HepG2 (cell line): ENCODE measurements around the gene CDK2. TPM values are rescaled to one million over a fixed set of nuclear protein-coding genes. Genes with fewer than 3 reads are reported as not detected.

Experiments used
- ATAC-seq: fragments of 200-7000 bp; cut with Tn5 transposase; 3 replicates; pipeline ENCODE4 v1.9.1; 2020; ENCODE audit warnings: mild to moderate bottlenecking, moderate library complexity
- BruUV-seq: library from RNA; stranded (reverse); fragments of 400-500 nt; replicated peaks from 2 replicates; lab custom pipeline; 2021; lab: Mats Ljungman, UMichigan
- CTCF ChIA-PET: fragments of 300-600 bp; formaldehyde crosslinking; extraction: SDS; loops from one replicate; lab custom pipeline; 2021; ENCODE audit warnings: low total read pairs, inconsistent platforms, low intra/inter-chr PET ratio; lab: Yijun Ruan, JAX
- POLR2A ChIA-PET: fragments of 350-600 bp; sonication (Branson Sonifier 250); formaldehyde crosslinking; loops from one replicate; lab custom pipeline; 2020; ENCODE audit warnings: antibody characterized with exemption, inconsistent platforms; lab: Yijun Ruan, JAX
- DNase-seq: peaks from one replicate; pipeline ENCODE4 v3.0.0-alpha.2; 2015; ENCODE audit warnings: low spot score
- FAIRE-seq: peaks from 3 replicates; lab custom pipeline; 2011; peaks lifted over from hg19 to GRCh38; lab: Jason Lieb, UNC
- H2AFZ ChIP-seq: one replicate; pipeline ENCODE4 v1.6.1; 2011; ENCODE audit warnings: low read length, inconsistent platforms
- H3K27ac ChIP-seq: fragments of 300-600 bp; 3 replicates; pipeline ENCODE4 v1.8.0; 2011; ENCODE audit warnings: mixed run types, mild to moderate bottlenecking, mixed read lengths, low read length, inconsistent platforms; ENCODE audit not compliant: insufficient read depth; ENCODE audit errors: extremely low read length
- H3K27me3 ChIP-seq, 2 experiments: fragments of 200-600 bp in 1 of 2; 2 replicates in 1 of 2; 3 replicates in 1 of 2; pipeline versions ENCODE4 v1.6.0 to v1.8.0; 2011; ENCODE audit warnings: low read length in 2 of 2, mild to moderate bottlenecking in 2 of 2, moderate library complexity in 2 of 2, inconsistent platforms in 1 of 2; ENCODE audit not compliant: insufficient read depth in 2 of 2, control insufficient read depth in 1 of 2
- H3K36me3 ChIP-seq, 2 experiments: fragments of 200-600 bp in 1 of 2; replicated peaks in 1 of 2; 2 replicates in 1 of 2; 3 replicates in 1 of 2; pipeline versions ENCODE4 v1.5.1 to v1.8.0; 2011; ENCODE audit warnings: low read length in 2 of 2, inconsistent platforms in 1 of 2; ENCODE audit not compliant: insufficient read depth in 2 of 2, control insufficient read depth in 1 of 2
- H3K4me1 ChIP-seq: 2 replicates; pipeline ENCODE4 v1.5.1; 2012; ENCODE audit warnings: low read length, inconsistent platforms; ENCODE audit not compliant: insufficient read depth
- H3K4me2 ChIP-seq: 2 replicates; pipeline ENCODE4 v1.6.0; 2011; ENCODE audit warnings: low read depth, low read length, inconsistent platforms
- H3K4me3 ChIP-seq, 3 experiments: fragments of 200-600 bp in 1 of 3; sonication (generic), shearing (Covaris generic) in 1 of 3; replicated peaks in 1 of 3; 2 replicates each; pipeline ENCODE4 v1.5.1; 2011 to 2016; ENCODE audit warnings: low read length in 3 of 3, inconsistent platforms in 2 of 3, low read depth in 2 of 3, mild to moderate bottlenecking in 2 of 3, control low read depth in 1 of 3, mixed read lengths in 1 of 3; ENCODE audit not compliant: insufficient read depth in 1 of 3
- H3K79me2 ChIP-seq: one replicate; pipeline ENCODE4 v1.6.1; 2011; ENCODE audit warnings: low read length, inconsistent platforms; ENCODE audit not compliant: insufficient read depth
- H3K9ac ChIP-seq: 2 replicates; pipeline ENCODE4 v1.6.0; 2011; ENCODE audit warnings: mild to moderate bottlenecking, low read depth, low read length, inconsistent platforms; ENCODE audit not compliant: insufficient read depth
- H3K9me3 ChIP-seq: 2 replicates; pipeline ENCODE4 v1.5.1; 2012; ENCODE audit warnings: mild to moderate bottlenecking, low read length
- H4K20me1 ChIP-seq: 2 replicates; pipeline ENCODE4 v1.6.0; 2011; ENCODE audit warnings: inconsistent platforms, mild to moderate bottlenecking, low read length, moderate library complexity; ENCODE audit not compliant: insufficient read depth
- ELF4 ChIP-seq: sonication (generic); formaldehyde crosslinking; IDR thresholded peaks from 2 replicates; pipeline ENCODE4 v1.5.0; 2020; ENCODE audit warnings: missing genetic modification reagents, mild to moderate bottlenecking, moderate library complexity, borderline replicate concordance
- HNF4A ChIP-seq: sonication (generic); formaldehyde crosslinking; IDR thresholded peaks from 2 replicates; pipeline ENCODE4 v1.4.0; 2020; ENCODE audit warnings: missing genetic modification reagents
- MIXL1 ChIP-seq: IDR thresholded peaks from 2 replicates; pipeline ENCODE4 v1.6.1; 2016
- PAXIP1 ChIP-seq: sonication (generic); formaldehyde crosslinking; conservative IDR thresholded peaks from 2 replicates; pipeline ENCODE4 v1.4.0; 2020; ENCODE audit warnings: mild to moderate bottlenecking, missing genetic modification reagents, moderate library complexity
- SNAI1 ChIP-seq: sonication (generic); formaldehyde crosslinking; IDR thresholded peaks from 2 replicates; pipeline ENCODE4 v1.5.0; 2020; ENCODE audit warnings: mild to moderate bottlenecking, missing genetic modification reagents, borderline replicate concordance
- TCF7 ChIP-seq: sonication (generic); IDR thresholded peaks from 2 replicates; pipeline ENCODE4 v1.6.1; 2016; ENCODE audit warnings: antibody characterized with exemption, low read depth
- TCF7L2 ChIP-seq: IDR thresholded peaks from 2 replicates; pipeline ENCODE4 v1.6.1; 2011; ENCODE audit warnings: mild to moderate bottlenecking, low read depth, low read length, moderate library complexity
- XBP1 ChIP-seq: sonication (generic); formaldehyde crosslinking; IDR thresholded peaks from 2 replicates; pipeline ENCODE4 v1.5.0; 2020; ENCODE audit warnings: missing genetic modification reagents
- ZBTB21 ChIP-seq: sonication (generic); formaldehyde crosslinking; IDR thresholded peaks from 2 replicates; pipeline ENCODE4 v1.4.0; 2020; ENCODE audit warnings: missing genetic modification reagents
- ZNF501 ChIP-seq: sonication (generic); formaldehyde crosslinking; IDR thresholded peaks from 2 replicates; pipeline ENCODE4 v1.5.1; 2020; ENCODE audit warnings: mild to moderate bottlenecking, moderate library complexity, missing genetic modification reagents
- ZNF615 ChIP-seq: sonication (generic); formaldehyde crosslinking; IDR thresholded peaks from 2 replicates; pipeline ENCODE4 v1.5.0; 2020; ENCODE audit warnings: mild to moderate bottlenecking, missing genetic modification reagents, borderline replicate concordance
- ZNF788 ChIP-seq: sonication (generic); formaldehyde crosslinking; IDR thresholded peaks from 2 replicates; pipeline ENCODE4 v1.5.0; 2020; ENCODE audit warnings: mild to moderate bottlenecking, missing genetic modification reagents, borderline replicate concordance
- WGBS: methylation state at CpG from one replicate; pipeline ENCODE4 v1.1.6; 2017; ENCODE audit warnings: low lambda C conversion rate; 5-methylcytosine and 5-hydroxymethylcytosine counted together
- in situ Hi-C: cut with HindIII; loops from 2 replicates; pipeline ENCODE4 v1.10.0; 2017; ENCODE audit warnings: low pct_unique_long_range_greater_than_20kb; ENCODE audit not compliant: extremely low pct_ligation_motif_present
- intact Hi-C: fragments of 100-400 bp; cut with micrococcal nuclease; formaldehyde crosslinking; loops from one replicate; pipeline ENCODE4 v1.10.0; 2022; ENCODE audit not compliant: unreplicated experiment
- polyA plus RNA-seq, 8 experiments: library from polyadenylated mRNA; depleted of rRNA in 3 of 8; stranded (reverse) in 7 of 8; unstranded in 1 of 8; fragments of >200 nt; fragmentation: Illumina TruSeq in 4 of 8; extraction: Trizol in 4 of 8; gene quantifications; 2 replicates each; pipeline versions ENCODE4 v1.2.1 to v1.2.3, GENCODE V29; 2011 to 2016; ENCODE audit warnings: low read depth in 4 of 8, missing spikeins in 1 of 8, mixed read lengths in 1 of 8; ENCODE audit not compliant: insufficient read depth in 1 of 8
- total RNA-seq, 5 experiments: library from RNA; depleted of rRNA; stranded (reverse); fragments of >200 nt; fragmentation: Illumina TruSeq; extraction: Trizol; gene quantifications; 2 replicates each; pipeline ENCODE4 v1.2.3, GENCODE V29; 2016; ENCODE audit warnings: low read depth in 1 of 5
- TF ChIP-seq, protein P1 (sequence below): sonication (generic); formaldehyde crosslinking; conservative IDR thresholded peaks from 2 replicates; pipeline ENCODE4 v1.8.0; 2022; ENCODE audit warnings: mild to moderate bottlenecking, moderate library complexity, missing genetic modification reagents
- TF ChIP-seq, protein P2 (sequence below): IDR thresholded peaks from 2 replicates; pipeline ENCODE4 v1.4.0; 2020; ENCODE audit warnings: mild to moderate bottlenecking, missing genetic modification reagents

Gene CDK2
- total and polyA plus RNA-seq, 2 of the 13 experiments (the other 11 are each of a cell fraction or from before 2014, with no cell fraction given) = 47.5 to 52.6 TPM

DNA sequence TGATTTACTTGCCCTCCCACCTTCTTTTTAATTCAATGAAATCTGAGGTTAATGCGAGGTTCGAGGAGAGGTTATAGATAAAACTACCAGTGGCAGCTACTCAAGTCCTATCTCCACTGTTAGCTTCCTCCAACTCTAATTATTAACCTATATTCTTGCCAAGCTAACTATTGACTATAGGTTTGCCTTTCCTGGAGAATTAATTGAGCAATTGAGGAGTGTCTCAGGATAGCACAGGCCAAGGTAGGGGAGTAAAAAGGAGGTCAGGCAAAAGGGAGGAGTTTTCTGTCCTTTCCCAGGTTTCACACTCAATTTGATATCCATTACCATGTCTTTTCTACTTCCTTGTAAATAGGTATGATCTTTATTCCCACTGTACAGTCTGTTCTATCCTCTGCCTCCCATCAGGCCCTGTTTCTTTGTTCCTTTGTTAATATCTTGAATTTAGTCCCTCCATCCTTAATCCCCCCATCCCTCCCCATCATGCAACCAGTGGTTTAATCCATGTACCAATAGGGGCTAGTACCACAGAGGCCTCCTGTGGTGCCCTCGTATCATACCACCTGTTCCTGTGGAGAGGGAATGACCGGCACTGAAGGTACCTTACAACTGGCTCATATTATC lies 26.7 kb downstream of the CDK2 start (continued):
- TF ChIP-seq, protein P1, sequence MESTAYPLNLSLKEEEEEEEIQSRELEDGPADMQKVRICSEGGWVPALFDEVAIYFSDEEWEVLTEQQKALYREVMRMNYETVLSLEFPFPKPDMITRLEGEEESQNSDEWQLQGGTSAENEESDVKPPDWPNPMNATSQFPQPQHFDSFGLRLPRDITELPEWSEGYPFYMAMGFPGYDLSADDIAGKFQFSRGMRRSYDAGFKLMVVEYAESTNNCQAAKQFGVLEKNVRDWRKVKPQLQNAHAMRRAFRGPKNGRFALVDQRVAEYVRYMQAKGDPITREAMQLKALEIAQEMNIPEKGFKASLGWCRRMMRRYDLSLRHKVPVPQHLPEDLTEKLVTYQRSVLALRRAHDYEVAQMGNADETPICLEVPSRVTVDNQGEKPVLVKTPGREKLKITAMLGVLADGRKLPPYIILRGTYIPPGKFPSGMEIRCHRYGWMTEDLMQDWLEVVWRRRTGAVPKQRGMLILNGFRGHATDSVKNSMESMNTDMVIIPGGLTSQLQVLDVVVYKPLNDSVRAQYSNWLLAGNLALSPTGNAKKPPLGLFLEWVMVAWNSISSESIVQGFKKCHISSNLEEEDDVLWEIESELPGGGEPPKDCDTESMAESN (CRISPR knock-in tag) = no peak
- TF ChIP-seq ZNF788 (CRISPR knock-in tag) (no peak), SNAI1 (no peak), XBP1 (CRISPR knock-in tag) (no peak), ZBTB21 (CRISPR knock-in tag) (no peak), ELF4 (CRISPR knock-in tag) (no peak), TCF7 (no peak), ZNF501 (CRISPR knock-in tag) (no peak), ZNF615 (no peak), TCF7L2 (no peak)
- TF ChIP-seq, all 625 proteins: peak for 0

GRCh38 chr12:55995366-55995765 lies 28.7 kb downstream of the CDK2 start:
- H3K27me3 ChIP-seq = peaks cover 0 to 3% of the 10 kb centered on the region in 2 experiments; a peak in 1 of 5 replicates
- 67% methylated on average over 8 of the region's 8 CpGs for WGBS
- peaks cover 39% of the 10 kb centered on the region for H3K4me1 ChIP-seq
- no peak overlapping the region; the same call in 1 of the 2 replicates for H3K9ac ChIP-seq
- POLR2A ChIA-PET = interaction anchor here (0.7 to 3.5 kb wide), 9 partner anchors 12 to 275 kb away, joined by 3 to 60 read pairs (median 4); partner anchors contain the start of genes IKZF4 and RAB5B
- in situ Hi-C loops = loop anchor here (5.0 kb wide), 1 partner anchor 37 kb away; no protein-coding TSS in a partner anchor
- peaks cover 20% of the 10 kb centered on the region for H3K79me2 ChIP-seq
- H3K4me3 ChIP-seq = no peak overlapping the region
- CTCF ChIA-PET = interaction anchor here (0.7 to 3.0 kb wide), 5 partner anchors 31 to 47 kb away, joined by 3 to 79 read pairs (median 4); partner anchors contain the start of gene RPS26
- intact Hi-C loops = no loop called here
- DNase-seq (peak; percentile 13), FAIRE-seq (peak; percentile 57), ATAC-seq (no peak)
- peaks cover 16 to 38% of the 10 kb centered on the region in 2 experiments for H3K36me3 ChIP-seq
- no peaks in the 10 kb centered on the region for H4K20me1 ChIP-seq
- H3K4me2 ChIP-seq = no peak overlapping the region
- peak overlapping the region; percentile 45 for H3K27ac ChIP-seq
- no peak overlapping the region for H2AFZ ChIP-seq
- no TSS peak for BruUV-seq
- no peaks in the 10 kb centered on the region for H3K9me3 ChIP-seq
- TF ChIP-seq MIXL1 (CRISPR knock-in tag) = 0 out of 2 replicates have a peak, but pooled peaks have one; percentile 34
- TF ChIP-seq, protein P2, sequence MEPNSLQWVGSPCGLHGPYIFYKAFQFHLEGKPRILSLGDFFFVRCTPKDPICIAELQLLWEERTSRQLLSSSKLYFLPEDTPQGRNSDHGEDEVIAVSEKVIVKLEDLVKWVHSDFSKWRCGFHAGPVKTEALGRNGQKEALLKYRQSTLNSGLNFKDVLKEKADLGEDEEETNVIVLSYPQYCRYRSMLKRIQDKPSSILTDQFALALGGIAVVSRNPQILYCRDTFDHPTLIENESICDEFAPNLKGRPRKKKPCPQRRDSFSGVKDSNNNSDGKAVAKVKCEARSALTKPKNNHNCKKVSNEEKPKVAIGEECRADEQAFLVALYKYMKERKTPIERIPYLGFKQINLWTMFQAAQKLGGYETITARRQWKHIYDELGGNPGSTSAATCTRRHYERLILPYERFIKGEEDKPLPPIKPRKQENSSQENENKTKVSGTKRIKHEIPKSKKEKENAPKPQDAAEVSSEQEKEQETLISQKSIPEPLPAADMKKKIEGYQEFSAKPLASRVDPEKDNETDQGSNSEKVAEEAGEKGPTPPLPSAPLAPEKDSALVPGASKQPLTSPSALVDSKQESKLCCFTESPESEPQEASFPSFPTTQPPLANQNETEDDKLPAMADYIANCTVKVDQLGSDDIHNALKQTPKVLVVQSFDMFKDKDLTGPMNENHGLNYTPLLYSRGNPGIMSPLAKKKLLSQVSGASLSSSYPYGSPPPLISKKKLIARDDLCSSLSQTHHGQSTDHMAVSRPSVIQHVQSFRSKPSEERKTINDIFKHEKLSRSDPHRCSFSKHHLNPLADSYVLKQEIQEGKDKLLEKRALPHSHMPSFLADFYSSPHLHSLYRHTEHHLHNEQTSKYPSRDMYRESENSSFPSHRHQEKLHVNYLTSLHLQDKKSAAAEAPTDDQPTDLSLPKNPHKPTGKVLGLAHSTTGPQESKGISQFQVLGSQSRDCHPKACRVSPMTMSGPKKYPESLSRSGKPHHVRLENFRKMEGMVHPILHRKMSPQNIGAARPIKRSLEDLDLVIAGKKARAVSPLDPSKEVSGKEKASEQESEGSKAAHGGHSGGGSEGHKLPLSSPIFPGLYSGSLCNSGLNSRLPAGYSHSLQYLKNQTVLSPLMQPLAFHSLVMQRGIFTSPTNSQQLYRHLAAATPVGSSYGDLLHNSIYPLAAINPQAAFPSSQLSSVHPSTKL = 0 out of 2 replicates have a peak, but pooled peaks have one; percentile 20
- TF ChIP-seq HNF4A (CRISPR knock-in tag) = peak; percentile 62
- TF ChIP-seq PAXIP1 = 0 out of 2 replicates have a peak, but pooled peaks have one; percentile 14
